ENCODE data around the gene TRDN. TPM values are rescaled to one million over a fixed set of nuclear protein-coding genes. Genes with fewer than 3 reads are reported as not detected.

TRDN gene
- total RNA-seq, 1 donor, result not detected

DNA sequence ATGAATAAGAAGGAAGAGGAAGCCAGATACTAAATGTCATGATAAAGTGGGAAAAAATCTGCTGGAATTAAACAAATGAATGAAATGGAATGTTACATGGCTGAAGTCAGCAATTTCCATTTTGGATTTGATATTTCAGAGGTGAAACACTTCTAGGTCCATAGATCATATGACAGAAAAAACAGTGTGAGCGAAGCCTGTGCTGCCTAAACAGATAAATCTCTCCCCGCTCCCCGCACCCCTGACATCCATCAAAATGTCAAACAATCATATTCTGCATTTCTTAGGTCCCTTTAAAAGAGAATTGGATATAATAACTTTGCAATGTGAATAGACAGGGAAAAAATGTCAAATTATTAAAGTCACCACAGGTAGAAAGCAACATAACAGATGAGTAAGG is 26.0 kb upstream of the TRDN start:
- DNase-seq (ENCODE audit: low read depth), result no peak
- no peak overlapping the region for H3K4me3 ChIP-seq (ENCODE audit: low read depth, low read length)
- TF ChIP-seq, protein P1, sequence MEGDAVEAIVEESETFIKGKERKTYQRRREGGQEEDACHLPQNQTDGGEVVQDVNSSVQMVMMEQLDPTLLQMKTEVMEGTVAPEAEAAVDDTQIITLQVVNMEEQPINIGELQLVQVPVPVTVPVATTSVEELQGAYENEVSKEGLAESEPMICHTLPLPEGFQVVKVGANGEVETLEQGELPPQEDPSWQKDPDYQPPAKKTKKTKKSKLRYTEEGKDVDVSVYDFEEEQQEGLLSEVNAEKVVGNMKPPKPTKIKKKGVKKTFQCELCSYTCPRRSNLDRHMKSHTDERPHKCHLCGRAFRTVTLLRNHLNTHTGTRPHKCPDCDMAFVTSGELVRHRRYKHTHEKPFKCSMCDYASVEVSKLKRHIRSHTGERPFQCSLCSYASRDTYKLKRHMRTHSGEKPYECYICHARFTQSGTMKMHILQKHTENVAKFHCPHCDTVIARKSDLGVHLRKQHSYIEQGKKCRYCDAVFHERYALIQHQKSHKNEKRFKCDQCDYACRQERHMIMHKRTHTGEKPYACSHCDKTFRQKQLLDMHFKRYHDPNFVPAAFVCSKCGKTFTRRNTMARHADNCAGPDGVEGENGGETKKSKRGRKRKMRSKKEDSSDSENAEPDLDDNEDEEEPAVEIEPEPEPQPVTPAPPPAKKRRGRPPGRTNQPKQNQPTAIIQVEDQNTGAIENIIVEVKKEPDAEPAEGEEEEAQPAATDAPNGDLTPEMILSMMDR (IDR thresholded peaks at IDR 0.05; ENCODE audit: insufficient read depth, low read depth, low read length), result no peak

DNA sequence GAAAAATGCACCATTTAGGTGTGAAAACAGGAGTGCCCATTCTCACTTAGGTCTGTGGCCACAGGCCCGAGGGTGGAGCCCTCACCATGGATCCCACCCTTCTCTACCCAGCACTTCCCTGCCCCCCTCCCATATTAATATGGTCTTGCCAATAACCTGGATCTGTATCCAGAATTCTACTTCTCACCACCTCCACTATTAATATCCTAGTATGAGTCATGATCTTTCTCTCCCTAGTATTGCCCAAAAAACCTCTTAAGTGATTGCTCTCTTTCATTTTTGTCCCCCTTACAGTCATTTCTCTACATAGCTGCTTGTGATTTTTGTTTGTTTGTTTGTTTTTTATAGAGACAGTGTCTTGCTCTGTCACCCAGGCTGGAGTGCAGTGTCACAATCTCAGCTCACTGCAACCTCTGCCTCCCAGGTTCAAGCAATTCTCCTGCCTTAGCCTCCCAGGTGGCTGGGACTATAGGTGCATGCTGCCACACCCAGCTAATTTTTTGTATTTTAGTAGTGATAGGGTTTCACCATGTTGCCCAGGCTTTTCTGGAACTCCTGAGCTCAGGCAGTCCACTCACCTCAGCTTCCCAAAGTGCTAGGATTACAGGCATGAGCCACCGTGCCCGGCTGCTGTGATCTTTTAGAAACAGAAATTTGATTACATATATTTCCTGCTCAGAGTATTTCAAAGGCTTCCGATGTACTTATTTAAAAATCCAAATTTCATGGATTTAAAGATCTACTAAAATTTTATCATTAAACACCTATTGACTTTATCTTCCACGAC is 24.5 kb upstream of the TRDN start:
- DNase-seq (ENCODE audit: low read depth), result no peak
- H3K4me3 ChIP-seq (ENCODE audit: low read depth, low read length), result no peak overlapping the region
- TF ChIP-seq, protein P1 (IDR thresholded peaks at IDR 0.05; ENCODE audit: insufficient read depth, low read depth, low read length), result no peak

DNA sequence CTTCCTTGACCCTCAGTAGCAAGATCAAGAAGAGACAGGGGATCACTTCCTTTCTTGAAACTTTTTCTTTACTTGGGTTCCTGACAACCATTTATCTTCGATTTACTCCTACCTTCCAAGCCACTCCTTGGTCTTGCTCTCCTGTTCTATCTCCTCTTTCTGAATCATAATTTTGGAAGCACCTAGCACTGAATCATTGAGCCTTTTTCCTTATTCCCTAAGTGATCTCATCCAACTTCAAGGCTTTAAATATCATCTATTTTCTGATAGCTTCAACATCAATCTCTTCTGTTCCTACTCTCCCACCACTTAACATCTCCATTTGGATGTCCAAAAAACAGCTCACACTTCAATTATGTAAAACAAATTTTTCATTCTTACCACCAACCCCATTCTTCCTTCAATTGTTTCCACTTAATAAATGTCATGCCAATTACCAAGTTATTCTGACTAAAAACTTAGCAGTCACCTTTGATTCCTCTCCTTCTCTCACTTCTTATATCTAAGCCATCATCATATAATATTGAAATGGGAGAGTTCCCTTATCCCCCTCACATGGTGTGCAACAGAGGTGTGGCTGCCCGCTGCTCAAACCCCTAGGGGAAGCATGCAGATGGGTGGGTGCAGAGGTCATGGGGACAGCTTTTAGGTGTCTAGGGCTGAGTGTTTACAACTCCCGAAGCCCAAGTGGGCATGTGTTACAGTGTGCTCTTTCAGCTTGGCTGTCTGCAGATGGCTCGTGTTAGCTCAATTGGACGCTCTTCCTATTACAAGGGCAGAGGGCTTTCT is 23.4 kb upstream of the TRDN start:
- TF ChIP-seq, protein P1 (IDR thresholded peaks at IDR 0.05; ENCODE audit: insufficient read depth, low read depth, low read length), result no peak

DNA sequence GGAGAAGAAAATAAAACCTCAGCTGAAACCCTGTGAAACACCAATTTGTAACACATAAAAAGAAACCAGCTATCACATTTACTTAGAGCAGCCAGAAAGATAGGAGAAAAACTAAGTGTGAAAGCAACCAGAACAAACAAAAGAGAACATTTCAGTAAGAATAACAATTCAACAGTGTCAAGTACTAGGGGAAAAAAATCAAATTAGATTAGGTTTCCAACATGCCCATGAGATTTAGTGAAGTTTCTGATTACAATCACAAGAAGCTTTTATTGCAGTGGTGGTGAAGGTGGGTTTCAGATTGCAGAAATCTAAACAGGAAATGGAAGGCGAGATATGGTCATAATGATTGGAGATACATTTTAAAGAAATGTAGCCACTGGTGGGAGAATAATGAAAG is 22.1 kb upstream of the TRDN start:
- no peak overlapping the region for H3K4me3 ChIP-seq (ENCODE audit: low read depth, low read length)
- TF ChIP-seq, protein P1 (IDR thresholded peaks at IDR 0.05; ENCODE audit: insufficient read depth, low read depth, low read length), result no peak
- no peak for DNase-seq (ENCODE audit: low read depth)

More for the DNA sequence above, 23.4 kb upstream of the TRDN start:
- no peak for DNase-seq (ENCODE audit: low read depth)
- H3K4me3 ChIP-seq (ENCODE audit: low read depth, low read length), result no peak overlapping the region

DNA sequence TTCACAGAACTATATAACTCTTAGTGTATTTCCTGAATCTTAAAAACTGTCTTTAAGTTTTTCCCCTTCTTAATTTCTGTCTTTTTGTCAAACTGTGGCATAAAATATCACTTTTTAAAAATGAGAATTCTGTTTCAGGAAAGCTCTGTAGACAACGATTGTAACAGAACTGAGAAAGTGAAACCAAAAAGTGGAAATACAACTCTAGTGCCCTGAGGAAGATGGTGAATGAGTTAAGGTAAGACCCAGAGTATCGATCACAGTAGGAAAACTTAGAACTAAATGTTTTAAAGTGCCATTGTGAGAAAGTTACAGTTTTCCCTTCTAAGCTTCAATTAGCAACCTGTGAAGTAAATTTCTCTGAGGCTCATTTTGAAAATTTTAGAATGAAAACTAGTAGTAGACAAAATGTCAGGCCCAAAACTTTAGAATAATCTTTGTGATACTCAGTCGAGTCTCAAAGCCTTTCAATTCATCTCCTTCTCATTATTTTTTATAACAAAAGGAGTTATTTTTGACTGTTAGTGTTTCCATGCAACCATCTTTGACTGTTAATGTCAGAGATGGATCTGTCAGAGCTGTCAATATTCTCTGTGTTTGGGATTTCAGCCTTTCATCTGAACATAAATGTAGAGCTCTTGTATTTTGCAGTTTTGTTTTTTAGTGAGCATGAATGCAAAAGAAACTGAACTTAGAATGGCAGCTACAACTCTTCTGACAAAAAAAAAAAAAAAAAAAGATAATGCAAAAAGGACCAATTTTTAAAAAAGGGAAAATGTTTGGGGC is 19.0 kb upstream of the TRDN start:
- TF ChIP-seq, protein P1 (IDR thresholded peaks at IDR 0.05; ENCODE audit: insufficient read depth, low read depth, low read length), result no peak
- peak; percentile 3 for DNase-seq (ENCODE audit: low read depth)
- H3K4me3 ChIP-seq (ENCODE audit: low read depth, low read length), result peak overlapping the region; percentile 25

DNA sequence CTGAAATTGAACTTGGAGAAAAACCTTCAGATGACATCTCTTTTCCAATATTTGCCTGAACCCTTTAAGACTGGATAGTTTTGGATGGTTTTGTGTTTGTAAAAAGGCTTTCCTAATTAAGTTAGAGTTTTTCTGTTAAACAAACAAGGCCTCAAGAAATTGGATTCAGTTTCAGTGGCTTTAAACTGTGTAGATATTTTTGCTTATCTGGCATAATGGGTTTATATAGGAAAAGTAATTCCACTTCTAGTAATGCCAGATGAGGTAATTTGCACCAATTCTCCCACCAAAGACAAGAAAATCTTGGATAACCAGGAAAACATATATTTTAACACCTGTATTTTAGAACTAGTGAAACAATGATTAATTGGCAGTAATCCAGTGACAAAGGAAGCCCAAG is 12.0 kb upstream of the TRDN start:
- TF ChIP-seq, protein P1 (IDR thresholded peaks at IDR 0.05; ENCODE audit: insufficient read depth, low read depth, low read length), result no peak
- no peak overlapping the region for H3K4me3 ChIP-seq (ENCODE audit: low read depth, low read length)
- DNase-seq (ENCODE audit: low read depth), result no peak

All from fibroblast of villous mesenchyme (primary cell).